GM19452 (cell line): ENCODE measurements around the gene ADM2.
A peak's percentile ranks its signal among the peaks of the same experiment; 100 is the strongest.
"Not testable (repeated sequence)": the region's sequence is repeated elsewhere in the genome, so short reads cannot be mapped to it uniquely, and the experiment has no call there.

ENCODE experiments used
- ATAC-seq: cut with Tn5 transposase; IDR thresholded peaks from one replicate; pipeline ENCODE4 v1.9.1; 2021; ENCODE audit not compliant: unreplicated experiment

ADM2 gene

GRCh38 chr22:50505276-50505775, 24.0 kb downstream of the ADM2 start:
- no peak for ATAC-seq

- ATAC-seq = no peak
These were observed 24.6 kb downstream of the ADM2 start for GRCh38 chr22:50505776-50506610.

- ATAC-seq = peak; percentile 4
These were observed 25.5 kb downstream of the ADM2 start for GRCh38 chr22:50506611-50507420.

- ATAC-seq = peak; percentile 59
These were observed 26.2 kb downstream of the ADM2 start, which contains the start of gene LMF2 for GRCh38 chr22:50507421-50507990. Gene LMF2, minus strand, starts transcription at chr22:50507702. Its CDS starts 27 bp downstream, at chr22:50507675.

DNA sequence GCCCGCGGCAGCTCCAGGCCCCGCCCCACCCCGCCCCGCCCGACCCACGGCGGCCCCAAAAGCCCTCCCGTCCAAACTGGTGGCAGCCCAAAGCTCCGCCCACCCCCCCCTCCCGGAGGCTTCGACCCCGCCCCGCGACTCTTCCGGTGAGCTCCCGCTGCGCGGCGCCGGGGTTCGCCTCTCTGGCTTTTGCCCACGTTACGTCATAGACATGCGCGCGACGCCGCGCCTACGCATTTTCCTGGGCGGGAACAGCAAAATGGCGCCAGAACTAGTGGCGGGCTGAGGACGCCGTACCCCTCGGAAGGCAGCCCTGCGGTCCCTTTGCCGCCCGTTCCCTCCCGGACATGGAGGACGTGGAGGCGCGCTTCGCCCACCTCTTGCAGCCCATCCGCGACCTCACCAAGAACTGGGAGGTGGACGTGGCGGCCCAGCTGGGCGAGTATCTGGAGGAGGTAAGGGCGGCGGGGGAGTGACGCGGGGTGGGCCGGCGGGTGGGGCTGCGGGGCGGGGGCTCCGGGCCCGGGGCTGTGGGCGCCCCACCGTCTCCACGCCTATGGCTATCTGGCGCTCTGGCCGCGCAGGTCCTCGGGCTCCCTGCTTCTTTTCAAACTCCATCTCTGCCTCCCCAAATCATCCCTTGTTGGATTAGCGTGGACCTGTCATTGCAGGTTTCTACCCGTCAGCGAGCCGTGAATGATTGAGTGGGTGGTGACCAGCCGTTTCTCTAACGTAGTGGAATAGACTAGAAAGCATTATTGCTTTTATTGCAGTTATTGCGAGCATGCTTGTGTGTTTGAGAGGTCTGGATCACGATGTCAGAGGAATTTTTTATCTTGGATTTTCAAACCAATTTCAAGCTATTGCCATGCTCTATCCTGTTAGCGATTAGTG, 26.9 kb downstream of the ADM2 start, which contains the start of gene NCAPH2:
NCAPH2 (plus strand) TSS at position 234 of the 894 bp plus-strand sequence; CDS start at position 348, 114 bp downstream.
- peak; percentile 65 for ATAC-seq

GRCh38 chr22:50508897-50509296, 27.6 kb downstream of the ADM2 start:
- ATAC-seq = no peak

DNA sequence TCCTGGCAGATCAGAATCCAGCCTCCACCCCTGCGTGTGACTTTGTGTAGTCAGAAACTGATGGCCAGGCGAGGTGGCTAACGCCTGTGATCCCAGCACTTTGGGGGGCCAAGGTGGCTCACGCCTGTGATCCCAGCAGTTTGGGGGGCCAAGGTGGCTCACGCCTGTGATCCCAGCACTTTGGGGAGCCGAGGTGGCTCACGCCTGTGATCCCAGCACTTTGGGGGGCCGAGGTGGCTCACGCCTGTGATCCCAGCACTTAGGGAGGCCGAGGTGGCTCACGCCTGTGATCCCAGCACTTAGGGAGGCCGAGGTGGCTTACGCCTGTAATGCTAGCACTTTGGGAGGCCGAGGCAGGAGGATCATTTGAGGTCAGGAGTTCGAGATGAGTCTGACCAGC, 31.8 kb downstream of the ADM2 start:
- ATAC-seq = no peak

DNA sequence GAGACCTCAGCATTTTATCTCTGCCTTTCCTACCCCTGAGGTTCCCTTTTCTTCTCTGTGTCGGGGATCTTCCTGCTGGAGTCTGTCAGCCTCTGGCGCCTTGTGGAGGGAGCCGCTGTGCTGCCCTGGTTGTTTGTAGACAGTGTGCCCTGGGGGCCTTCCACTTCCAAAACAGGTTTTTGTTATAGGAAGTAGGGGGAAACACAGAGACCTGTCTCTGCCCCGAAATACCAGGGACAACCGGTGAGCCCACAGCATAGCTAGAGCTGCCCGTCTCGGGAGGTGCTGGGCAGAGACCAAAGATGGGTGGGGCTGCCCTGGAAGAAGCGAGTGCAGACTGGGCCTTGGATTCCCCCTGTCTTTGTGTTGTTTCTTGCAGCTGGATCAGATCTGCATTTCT, 34.7 kb downstream of the ADM2 start:
- no peak for ATAC-seq

- no peak for ATAC-seq
These were observed 35.5 kb downstream of the ADM2 start for GRCh38 chr22:50516891-50517290.

- ATAC-seq = no peak
These were observed 36.3 kb downstream of the ADM2 start for GRCh38 chr22:50517495-50518260.

DNA sequence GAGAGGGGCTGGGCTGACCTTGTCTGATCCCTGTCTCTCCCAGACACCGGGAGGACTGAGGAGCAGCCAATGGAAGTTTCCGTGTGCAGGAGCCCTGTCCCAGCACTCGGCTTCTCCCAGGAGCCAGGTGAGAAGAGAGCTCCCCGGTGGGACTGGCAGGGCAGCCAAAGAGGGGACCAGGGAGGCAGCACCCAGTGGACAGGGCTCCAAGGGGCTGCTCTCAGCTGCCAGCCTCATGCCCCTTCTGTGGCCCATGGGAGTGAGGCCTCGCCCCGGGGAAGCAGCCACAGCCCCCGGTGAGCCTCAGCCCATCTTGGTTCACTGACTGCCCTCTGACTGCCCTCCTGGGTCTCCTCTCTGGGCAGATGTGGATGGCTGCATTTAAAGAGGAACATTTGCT, 37.3 kb downstream of the ADM2 start:
- no peak for ATAC-seq

DNA sequence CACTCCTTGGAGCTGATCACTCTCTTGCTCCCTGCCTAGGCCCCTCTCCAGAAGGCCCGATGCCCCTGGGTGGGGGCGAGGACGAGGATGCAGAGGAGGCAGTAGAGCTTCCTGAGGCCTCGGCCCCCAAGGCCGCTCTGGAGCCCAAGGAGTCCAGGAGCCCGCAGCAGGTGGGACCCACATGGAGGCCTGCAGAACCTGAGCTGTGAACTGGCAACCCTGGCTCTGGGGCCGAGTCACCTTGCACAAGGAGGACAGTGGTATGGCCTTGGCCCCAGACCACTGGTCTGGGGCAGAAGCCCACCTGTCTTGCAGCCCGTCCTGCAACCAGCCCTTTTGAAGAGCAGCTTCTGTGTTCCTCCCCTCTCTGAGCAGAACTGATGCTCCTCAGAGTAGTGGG, 37.8 kb downstream of the ADM2 start:
- no peak for ATAC-seq

DNA sequence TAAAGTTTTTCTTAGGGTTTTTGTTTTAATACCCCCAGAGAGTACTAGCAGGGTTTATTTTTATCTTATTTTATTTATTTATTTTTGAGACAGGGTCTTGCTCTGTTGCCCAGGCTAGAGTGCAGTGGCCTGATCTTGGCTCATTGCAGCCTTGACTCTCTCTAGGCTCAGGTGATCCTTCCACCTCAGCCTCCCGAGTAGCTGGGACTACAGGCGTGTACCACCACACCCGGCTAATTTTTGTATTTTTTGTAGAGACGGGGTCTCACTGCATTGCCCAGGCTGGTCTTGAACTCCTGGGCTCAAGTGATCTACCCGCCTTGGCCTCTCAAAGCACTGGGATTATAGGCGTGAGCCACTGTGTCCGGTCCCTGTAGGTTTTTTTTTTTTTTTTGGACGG, 38.8 kb downstream of the ADM2 start:
- not testable (repeated sequence) for ATAC-seq

DNA sequence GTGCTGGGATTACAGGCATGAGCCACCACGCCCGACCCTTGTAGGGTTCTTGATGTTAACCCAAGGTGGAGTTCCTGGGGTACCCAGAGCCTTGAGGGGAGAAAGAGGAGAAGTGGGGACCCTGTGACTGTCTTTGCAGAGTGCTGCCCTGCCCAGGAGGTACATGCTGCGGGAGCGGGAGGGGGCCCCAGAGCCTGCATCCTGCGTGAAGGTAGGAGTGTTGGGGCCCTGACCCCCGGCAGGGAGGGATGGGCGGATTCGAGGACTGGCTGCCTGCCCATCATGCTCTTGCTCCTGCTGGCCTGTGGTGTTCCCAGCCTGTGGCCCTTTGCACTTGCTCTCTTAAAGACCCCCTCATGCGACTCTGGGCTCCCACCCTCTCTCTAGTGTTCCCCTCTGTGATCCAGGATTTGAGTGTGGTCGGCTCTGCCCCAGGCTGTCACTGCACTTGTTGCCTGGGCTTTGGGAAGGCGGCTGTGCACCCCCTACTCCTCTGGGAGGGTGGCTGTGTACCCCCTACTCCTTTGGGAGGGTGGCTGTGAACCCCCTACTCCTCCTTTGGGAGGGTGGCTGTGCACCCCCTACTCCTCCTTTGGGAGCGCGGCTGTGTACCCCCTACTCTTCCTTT, 39.6 kb downstream of the ADM2 start:
- ATAC-seq = no peak

- ATAC-seq = no peak
These were observed 40.4 kb downstream of the ADM2 start for GRCh38 chr22:50521710-50522109.

- ATAC-seq = no peak
These were observed 41.0 kb downstream of the ADM2 start for GRCh38 chr22:50522208-50522805.

DNA sequence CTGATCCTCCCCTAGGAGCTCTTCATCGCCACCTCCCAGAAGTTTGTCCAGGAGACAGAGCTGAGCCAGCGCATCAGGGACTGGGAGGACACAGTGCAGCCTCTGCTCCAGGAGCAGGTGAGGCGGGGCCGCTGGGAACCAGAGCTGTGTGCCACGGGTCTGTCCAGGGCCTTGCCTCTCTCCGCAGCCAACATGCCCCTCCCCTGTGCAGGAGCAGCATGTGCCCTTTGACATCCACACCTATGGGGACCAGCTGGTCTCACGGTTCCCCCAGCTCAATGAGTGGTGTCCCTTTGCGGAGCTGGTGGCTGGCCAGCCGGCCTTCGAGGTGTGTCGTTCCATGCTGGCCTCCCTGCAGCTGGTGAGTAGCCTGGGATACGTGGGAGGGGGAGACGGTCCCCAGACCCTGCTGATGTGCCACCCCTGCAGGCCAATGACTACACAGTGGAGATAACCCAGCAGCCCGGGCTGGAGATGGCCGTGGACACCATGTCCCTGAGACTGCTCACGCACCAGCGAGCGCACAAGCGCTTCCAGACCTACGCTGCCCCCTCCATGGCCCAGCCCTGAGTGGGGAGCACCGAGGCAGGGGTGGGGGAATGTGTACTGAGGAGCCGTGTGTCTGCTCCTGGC, 41.6 kb downstream of the ADM2 start:
- no peak for ATAC-seq

GRCh38 chr22:50523458-50523805, 42.1 kb downstream of the ADM2 start:
- no peak for ATAC-seq
